MCF 10A (cell line): ENCODE data around the gene LETM1. TPM values are rescaled to one million over a fixed set of nuclear protein-coding genes. Genes with fewer than 3 reads are reported as not detected.

Source experiments
- BruUV-seq: library from RNA; stranded (reverse); fragments of 400-500 nt; replicated peaks from 2 replicates; lab custom pipeline; 2021; lab: Mats Ljungman, UMichigan
- CTCF ChIA-PET: fragments of 300-600 bp; sonication (Branson Sonifier 250); formaldehyde crosslinking; extraction: SDS; loops from one replicate; lab custom pipeline; 2021; ENCODE audit warnings: antibody characterized with exemption, inconsistent platforms; lab: Yijun Ruan, JAX
- POLR2A ChIA-PET: fragments of 300-600, 350-650 bp; sonication (Branson Sonifier 250); formaldehyde crosslinking; extraction: SDS; loops from one replicate; lab custom pipeline; 2020; ENCODE audit warnings: antibody characterized with exemption, inconsistent platforms; lab: Yijun Ruan, JAX
- DNase-seq: peaks from one replicate; pipeline ENCODE4 v3.0.0-alpha.2; 2018; ENCODE audit not compliant: unreplicated experiment
- H3K27ac Mint-ChIP-seq: one replicate; pipeline ENCODE4 v1.8.0; 2022; ENCODE audit warnings: mild to moderate bottlenecking, low read depth, mixed read lengths; ENCODE audit not compliant: unreplicated experiment
- H3K27me3 Mint-ChIP-seq: one replicate; pipeline ENCODE4 v1.8.0; 2022; ENCODE audit warnings: mixed read lengths; ENCODE audit not compliant: insufficient read depth, unreplicated experiment
- H3K36me3 Mint-ChIP-seq: one replicate; pipeline ENCODE4 v1.8.0; 2022; ENCODE audit warnings: mild to moderate bottlenecking, moderate library complexity, mixed read lengths; ENCODE audit not compliant: insufficient read depth, unreplicated experiment
- H3K4me1 Mint-ChIP-seq: one replicate; pipeline ENCODE4 v1.8.0; 2022; ENCODE audit warnings: mixed read lengths; ENCODE audit not compliant: insufficient read depth, unreplicated experiment
- H3K4me3 Mint-ChIP-seq: one replicate; pipeline ENCODE4 v1.8.0; 2022; ENCODE audit warnings: mild to moderate bottlenecking, moderate library complexity, mixed read lengths; ENCODE audit not compliant: unreplicated experiment
- H3K9me3 Mint-ChIP-seq: one replicate; pipeline ENCODE4 v1.8.0; 2022; ENCODE audit warnings: mixed read lengths; ENCODE audit not compliant: unreplicated experiment
- CTCF ChIP-seq: fragments of 200-600 bp; IDR thresholded peaks from one replicate; pipeline ENCODE4 v1.8.0; 2022; ENCODE audit warnings: antibody characterized with exemption, mild to moderate bottlenecking; ENCODE audit not compliant: unreplicated experiment
- intact Hi-C: fragments of 100-400 bp; cut with micrococcal nuclease; formaldehyde crosslinking; loops from 2 replicates; pipeline ENCODE4 v1.14.1; 2022
- total RNA-seq: library from RNA; stranded (reverse); gene quantifications from 2 replicates; pipeline ENCODE4 v1.2.3, GENCODE V29; 2022

The LETM1 gene
- total RNA-seq, 1 experiment from 2014 or later, result 85.0 TPM

GRCh38 chr4:1812720-1813119 lies 43.2 kb downstream of the LETM1 start:
- TF ChIP-seq CTCF, result no peak
- Mint-ChIP-seq H3K27ac (no peak overlapping the region), H3K4me3 (no peak overlapping the region), H3K4me1 (no peaks in the 10 kb centered on the region), H3K9me3 (no peaks in the 10 kb centered on the region), H3K27me3 (no peaks in the 10 kb centered on the region), H3K36me3 (peaks cover 57% of the 10 kb centered on the region)
- BruUV-seq, result no TSS peak
- DNase-seq, result no peak
- intact Hi-C loops, result loop anchor here (10.0 kb wide), 1 partner anchor 82 kb away; no protein-coding TSS in a partner anchor
- CTCF ChIA-PET, result interaction anchor here (0.8 to 13.7 kb wide), 3 partner anchors 66 to 87 kb away, joined by 3 to 151 read pairs (median 6); no protein-coding TSS in a partner anchor
- POLR2A ChIA-PET, result interaction anchor here (1.4 to 1.7 kb wide), 2 partner anchors 55 to 64 kb away, joined by 3 to 4 read pairs; no protein-coding TSS in a partner anchor

- H3K27ac Mint-ChIP-seq, result no peak overlapping the region
- H3K4me3 Mint-ChIP-seq, result no peak overlapping the region
- ChIA-PET POLR2A (interaction anchor here (0.6 to 1.6 kb wide), 3 partner anchors 65 to 81 kb away, joined by 3 to 4 read pairs (median 3); no protein-coding TSS in a partner anchor), CTCF (interaction anchor here (0.6 to 13.7 kb wide), 27 partner anchors 7 to 1015 kb away, joined by 3 to 151 read pairs (median 5); no protein-coding TSS in a partner anchor)
- H3K9me3 Mint-ChIP-seq, result no peaks in the 10 kb centered on the region
- BruUV-seq, result no TSS peak
- DNase-seq, result no peak
- TF ChIP-seq CTCF, result no peak
- no peaks in the 10 kb centered on the region for H3K4me1 Mint-ChIP-seq
- intact Hi-C loops, result loop anchor here (1.0 to 10.0 kb wide), 2 partner anchors 62 to 84 kb away; no protein-coding TSS in a partner anchor
- H3K36me3 Mint-ChIP-seq, result peaks cover 40% of the 10 kb centered on the region
- no peaks in the 10 kb centered on the region for H3K27me3 Mint-ChIP-seq
Observed at GRCh38 chr4:1810765-1811164, 45.2 kb downstream of the LETM1 start.

GRCh38 chr4:1809754-1810502 lies 46.0 kb downstream of the LETM1 start:
- peak; percentile 89 for TF ChIP-seq CTCF
- Mint-ChIP-seq H3K27ac (no peak overlapping the region), H3K9me3 (no peaks in the 10 kb centered on the region), H3K27me3 (no peaks in the 10 kb centered on the region), H3K36me3 (peaks cover 37% of the 10 kb centered on the region), H3K4me1 (no peaks in the 10 kb centered on the region), H3K4me3 (no peak overlapping the region)
- ChIA-PET CTCF (interaction anchor here (0.6 to 13.7 kb wide), 40 partner anchors 8 to 447 kb away, joined by 3 to 151 read pairs (median 5); no protein-coding TSS in a partner anchor), POLR2A (interaction anchor here (0.7 to 1.9 kb wide), 7 partner anchors 33 to 456 kb away, joined by 3 to 5 read pairs (median 3); no protein-coding TSS in a partner anchor)
- BruUV-seq, result no TSS peak
- intact Hi-C loops, result loop anchor here (1.0 to 10.0 kb wide), 2 partner anchors 62 to 85 kb away; no protein-coding TSS in a partner anchor
- peak; percentile 68 for DNase-seq
